D721Med (cell line): Measurements from ENCODE around the gene DCP2.

Experiments
- DNase-seq: peaks from one replicate; pipeline ENCODE4 v3.0.0; 2011; ENCODE audit warnings: low spot score; ENCODE audit not compliant: insufficient read length
- FAIRE-seq: peaks from 2 replicates; lab custom pipeline; 2011; peaks lifted over from hg19 to GRCh38; lab: Jason Lieb, UNC
- TF ChIP-seq, protein P1 (sequence below): IDR thresholded peaks from 2 replicates; pipeline ENCODE4 v1.5.1; 2012; ENCODE audit warnings: mild to moderate bottlenecking, control low read depth; ENCODE audit not compliant: insufficient read depth; ENCODE audit errors: missing control alignments

The DCP2 gene

DNA sequence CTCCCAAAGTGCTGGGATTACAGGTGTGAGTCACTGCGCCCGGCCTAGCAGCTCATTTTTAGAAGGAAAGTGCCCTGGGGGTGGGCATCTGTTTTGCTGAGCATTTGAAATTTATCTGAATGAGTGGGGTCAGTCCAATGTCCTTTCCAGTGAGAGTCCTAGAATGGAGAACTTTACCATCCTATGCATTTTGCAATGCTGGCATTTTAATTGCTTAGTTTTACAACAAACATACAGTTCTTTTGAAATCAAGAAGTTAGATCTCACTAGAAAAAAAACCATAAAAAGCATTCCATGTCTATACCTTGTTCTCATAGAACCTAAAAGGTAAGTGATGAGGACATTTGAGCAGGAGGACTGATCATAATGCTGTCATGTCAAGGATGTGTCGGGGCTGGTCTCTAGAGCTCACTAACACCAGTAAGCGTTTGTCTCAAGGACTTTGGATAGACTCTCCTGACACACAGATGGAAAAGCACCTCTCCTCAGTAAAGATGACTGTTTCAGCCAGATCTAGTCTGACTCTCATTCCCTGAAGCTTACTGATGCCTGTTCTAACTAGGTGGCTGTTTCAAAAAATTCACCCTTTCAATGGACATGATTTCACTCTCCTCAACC lies 83.9 kb downstream of the DCP2 start:
- no peak for DNase-seq
- TF ChIP-seq, protein P1, sequence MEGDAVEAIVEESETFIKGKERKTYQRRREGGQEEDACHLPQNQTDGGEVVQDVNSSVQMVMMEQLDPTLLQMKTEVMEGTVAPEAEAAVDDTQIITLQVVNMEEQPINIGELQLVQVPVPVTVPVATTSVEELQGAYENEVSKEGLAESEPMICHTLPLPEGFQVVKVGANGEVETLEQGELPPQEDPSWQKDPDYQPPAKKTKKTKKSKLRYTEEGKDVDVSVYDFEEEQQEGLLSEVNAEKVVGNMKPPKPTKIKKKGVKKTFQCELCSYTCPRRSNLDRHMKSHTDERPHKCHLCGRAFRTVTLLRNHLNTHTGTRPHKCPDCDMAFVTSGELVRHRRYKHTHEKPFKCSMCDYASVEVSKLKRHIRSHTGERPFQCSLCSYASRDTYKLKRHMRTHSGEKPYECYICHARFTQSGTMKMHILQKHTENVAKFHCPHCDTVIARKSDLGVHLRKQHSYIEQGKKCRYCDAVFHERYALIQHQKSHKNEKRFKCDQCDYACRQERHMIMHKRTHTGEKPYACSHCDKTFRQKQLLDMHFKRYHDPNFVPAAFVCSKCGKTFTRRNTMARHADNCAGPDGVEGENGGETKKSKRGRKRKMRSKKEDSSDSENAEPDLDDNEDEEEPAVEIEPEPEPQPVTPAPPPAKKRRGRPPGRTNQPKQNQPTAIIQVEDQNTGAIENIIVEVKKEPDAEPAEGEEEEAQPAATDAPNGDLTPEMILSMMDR, result no peak
- no peak for FAIRE-seq

DNA sequence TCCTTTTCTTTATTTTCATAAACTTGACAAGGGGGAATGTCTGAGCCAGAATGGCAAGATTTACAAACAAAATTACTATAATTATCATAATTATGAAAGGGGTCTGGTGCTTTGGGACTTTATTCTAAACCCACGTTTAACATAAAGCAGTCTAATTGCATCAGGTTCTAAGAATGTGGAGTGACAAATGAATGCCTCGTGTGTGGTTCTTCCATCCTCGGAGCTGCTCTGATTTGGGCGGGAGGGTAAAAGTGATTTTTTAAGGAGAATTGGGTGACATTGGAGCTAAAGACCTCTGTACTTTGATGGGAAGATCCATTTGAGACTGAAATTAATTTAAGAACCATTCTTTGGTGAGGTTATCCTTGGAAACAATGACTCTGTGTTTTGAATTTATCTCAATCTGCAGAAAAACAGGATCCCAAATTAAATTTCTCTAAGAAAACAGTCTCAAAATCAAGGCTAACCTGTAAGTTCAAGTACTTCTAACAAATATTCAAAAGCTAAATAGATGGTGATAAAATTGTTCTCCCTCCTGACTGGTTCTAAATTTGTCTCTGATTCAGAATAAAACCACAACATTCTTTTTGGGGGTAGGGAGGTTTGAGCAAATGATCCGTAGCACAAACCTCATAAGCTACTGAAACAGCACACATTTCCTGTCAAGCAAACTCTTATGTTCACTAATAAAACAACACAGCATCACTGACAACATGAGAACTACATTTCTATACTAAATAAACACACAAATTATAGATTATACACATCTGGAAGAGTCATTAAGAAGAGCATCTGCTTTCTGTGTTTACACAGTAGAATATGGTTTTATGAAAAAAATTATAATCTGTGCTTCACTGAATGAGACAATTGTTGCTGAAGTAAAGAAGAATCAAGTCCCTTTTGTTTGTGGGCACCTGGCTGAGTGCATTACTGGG lies 85.5 kb downstream of the DCP2 start:
- no peak for DNase-seq
- TF ChIP-seq, protein P1, result no peak
- no peak for FAIRE-seq

GRCh38 chr5:113062869-113063508 lies 86.4 kb downstream of the DCP2 start:
- no peak for DNase-seq
- TF ChIP-seq, protein P1, result no peak
- FAIRE-seq, result no peak

GRCh38 chr5:113063927-113064326 lies 87.3 kb downstream of the DCP2 start:
- no peak for FAIRE-seq
- TF ChIP-seq, protein P1, result no peak
- DNase-seq, result no peak

- TF ChIP-seq, protein P1, result no peak
- DNase-seq (no peak), FAIRE-seq (no peak)
Measured at GRCh38 chr5:113064806-113065205, 88.2 kb downstream of the DCP2 start.

- TF ChIP-seq, protein P1, result no peak
- DNase-seq (no peak), FAIRE-seq (no peak)
Measured at GRCh38 chr5:113065626-113066025, 89.0 kb downstream of the DCP2 start.
